Peyer's patch (tissue), 4 donors: Measurements from ENCODE around the gene EHBP1L1. TPM values are rescaled to one million over a fixed set of nuclear protein-coding genes. Genes with fewer than 3 reads are reported as not detected.
A peak's percentile ranks its signal among the peaks of the same experiment; 100 is the strongest.

Experiments used
- DNase-seq, 3 donors: peaks; one replicate each; pipeline ENCODE4 v3.0.0-alpha.2; 2017 to 2019
- H3K27ac ChIP-seq, 4 donors: fragments of 200-600 bp; sonication (generic); one replicate each; pipeline ENCODE4 v1.5.1; 2016 to 2019
- H3K27me3 ChIP-seq, 2 donors: fragments of 200-600 bp; sonication (generic); one replicate each; pipeline ENCODE4 v1.5.1; 2019
- H3K36me3 ChIP-seq, 3 donors: fragments of 200-600 bp; sonication (generic); one replicate each; pipeline ENCODE4 v1.5.1; 2016 to 2019
- H3K4me1 ChIP-seq, 4 donors: fragments of 200-600 bp; sonication (generic); one replicate each; pipeline ENCODE4 v1.5.1; 2016 to 2019
- H3K4me3 ChIP-seq, 4 donors: fragments of 200-600 bp; sonication (generic); 1 replicate in 3 of 4; 2 replicates in 1 of 4; pipeline ENCODE4 v1.5.1; 2016 to 2019; ENCODE audit warnings: mild to moderate bottlenecking in 1 of 4
- H3K9me3 ChIP-seq, 4 donors: fragments of 200-600 bp; sonication (generic); one replicate each; pipeline ENCODE4 v1.5.1; 2016 to 2019; ENCODE audit warnings: mild to moderate bottlenecking in 1 of 4
- POLR2A ChIP-seq, 2 donors: fragments of 450-650 bp; IDR thresholded peaks; one replicate each; pipeline ENCODE4 v1.5.1; 2017; ENCODE audit warnings: antibody characterized with exemption in 2 of 2, mild to moderate bottlenecking in 2 of 2, moderate library complexity in 2 of 2
- total RNA-seq, 4 donors: library from RNA; depleted of rRNA; stranded (reverse); fragments of >200 nt; gene quantifications; one replicate each; pipeline ENCODE4 v1.1.0, GENCODE V29; 2016
- TF ChIP-seq, protein P1 (sequence below), 6 experiments: fragments of 450-650 bp in 4 of 6; fragments of 200-600 bp in 2 of 6; sonication (generic) in 1 of 6; IDR thresholded peaks; one replicate each; pipeline ENCODE4 v1.5.1; 2017 to 2019; ENCODE audit warnings: antibody characterized with exemption in 6 of 6, mild to moderate bottlenecking in 3 of 6, moderate library complexity in 1 of 6

Gene EHBP1L1
- total RNA-seq, 4 donors from 2014 or later: 65.2 to 163 (median 121) TPM

DNA sequence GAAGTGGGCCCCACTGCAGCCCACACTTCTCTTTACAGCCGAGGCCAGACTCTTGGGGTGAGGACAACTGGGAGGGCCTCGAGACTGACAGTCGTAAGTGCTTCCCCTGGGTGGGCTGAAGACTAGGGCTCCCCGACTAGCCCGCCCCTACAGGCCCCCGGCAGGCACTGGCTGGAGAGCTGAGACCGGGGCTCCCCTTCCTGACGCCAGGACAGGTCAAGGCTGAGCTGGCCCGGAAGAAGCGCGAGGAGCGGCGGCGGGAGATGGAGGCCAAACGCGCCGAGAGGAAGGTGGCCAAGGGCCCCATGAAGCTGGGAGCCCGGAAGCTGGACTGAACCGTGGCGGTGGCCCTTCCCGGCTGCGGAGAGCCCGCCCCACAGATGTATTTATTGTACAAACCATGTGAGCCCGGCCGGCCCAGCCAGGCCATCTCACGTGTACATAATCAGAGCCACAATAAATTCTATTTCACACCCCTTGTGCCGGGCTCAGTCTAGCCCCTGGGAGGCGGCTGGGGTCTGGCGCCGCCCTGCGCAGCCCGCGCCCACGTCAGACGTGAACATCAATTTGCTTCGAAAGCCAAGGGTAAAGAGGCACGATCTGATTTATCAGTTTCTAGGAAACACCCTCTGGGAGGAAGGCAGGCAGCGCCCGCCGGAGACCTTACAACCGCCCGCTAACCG, 37.5 kb upstream of the EHBP1L1 start:
- Histone ChIP-seq H3K36me3 (peaks cover 0 to 52% (median 0%) of the 10 kb centered on the region in 3 donors), H3K27ac (no peak overlapping the region), H3K4me1 (peaks cover 5 to 25% (median 13%) of the 10 kb centered on the region in 4 donors), H3K4me3 (no peak overlapping the region), H3K9me3 (no peaks in the 10 kb centered on the region), H3K27me3 (no peaks in the 10 kb centered on the region)
- no peak for DNase-seq
- no peak for TF ChIP-seq POLR2A (IDR thresholded peaks at IDR 0.05)
- TF ChIP-seq, protein P1, sequence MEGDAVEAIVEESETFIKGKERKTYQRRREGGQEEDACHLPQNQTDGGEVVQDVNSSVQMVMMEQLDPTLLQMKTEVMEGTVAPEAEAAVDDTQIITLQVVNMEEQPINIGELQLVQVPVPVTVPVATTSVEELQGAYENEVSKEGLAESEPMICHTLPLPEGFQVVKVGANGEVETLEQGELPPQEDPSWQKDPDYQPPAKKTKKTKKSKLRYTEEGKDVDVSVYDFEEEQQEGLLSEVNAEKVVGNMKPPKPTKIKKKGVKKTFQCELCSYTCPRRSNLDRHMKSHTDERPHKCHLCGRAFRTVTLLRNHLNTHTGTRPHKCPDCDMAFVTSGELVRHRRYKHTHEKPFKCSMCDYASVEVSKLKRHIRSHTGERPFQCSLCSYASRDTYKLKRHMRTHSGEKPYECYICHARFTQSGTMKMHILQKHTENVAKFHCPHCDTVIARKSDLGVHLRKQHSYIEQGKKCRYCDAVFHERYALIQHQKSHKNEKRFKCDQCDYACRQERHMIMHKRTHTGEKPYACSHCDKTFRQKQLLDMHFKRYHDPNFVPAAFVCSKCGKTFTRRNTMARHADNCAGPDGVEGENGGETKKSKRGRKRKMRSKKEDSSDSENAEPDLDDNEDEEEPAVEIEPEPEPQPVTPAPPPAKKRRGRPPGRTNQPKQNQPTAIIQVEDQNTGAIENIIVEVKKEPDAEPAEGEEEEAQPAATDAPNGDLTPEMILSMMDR (IDR thresholded peaks at IDR 0.05): no peak

DNA sequence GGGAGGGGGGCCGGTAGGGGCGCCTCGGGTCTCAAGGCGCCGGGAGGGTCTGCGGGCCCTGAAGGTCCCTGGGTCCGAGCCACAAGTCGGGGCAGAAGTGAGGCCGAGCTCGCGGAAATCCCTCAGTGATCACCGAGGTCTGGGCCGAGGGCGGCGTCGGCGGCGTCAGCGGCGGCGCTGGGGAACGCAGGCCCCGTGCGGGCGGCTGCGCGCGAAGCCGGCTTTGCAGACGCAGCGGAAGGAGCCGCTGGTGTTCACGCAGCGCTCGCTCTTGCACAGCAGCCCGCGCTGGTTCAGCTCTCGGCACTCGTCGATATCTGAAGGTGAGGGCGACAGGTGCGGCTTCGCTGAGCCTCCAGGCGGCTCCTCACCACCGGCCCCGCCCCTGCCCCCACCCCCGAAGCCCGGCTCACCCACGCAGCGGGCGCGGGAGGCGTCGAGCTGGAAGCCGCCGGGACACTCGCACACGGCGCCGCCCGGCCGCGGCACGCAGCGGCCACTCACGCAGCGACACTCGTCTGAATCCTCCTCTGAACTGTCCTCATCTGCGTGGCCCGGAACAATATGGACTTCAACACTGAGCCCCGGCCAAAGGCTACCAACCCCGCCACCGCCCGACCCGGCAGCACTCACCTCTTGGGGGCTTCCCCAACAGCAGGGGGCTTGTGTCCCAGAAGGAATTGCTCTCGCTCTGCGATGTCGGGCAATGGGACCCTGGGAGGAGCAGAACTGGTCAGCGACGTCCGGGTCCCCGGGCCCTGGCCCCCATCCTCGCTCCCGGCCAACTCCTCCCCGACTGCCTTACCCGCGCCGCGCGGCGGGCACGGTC, 36.7 kb upstream of the EHBP1L1 start:
- H3K36me3 ChIP-seq: peaks cover 0 to 55% (median 0%) of the 10 kb centered on the region in 3 donors

DNA sequence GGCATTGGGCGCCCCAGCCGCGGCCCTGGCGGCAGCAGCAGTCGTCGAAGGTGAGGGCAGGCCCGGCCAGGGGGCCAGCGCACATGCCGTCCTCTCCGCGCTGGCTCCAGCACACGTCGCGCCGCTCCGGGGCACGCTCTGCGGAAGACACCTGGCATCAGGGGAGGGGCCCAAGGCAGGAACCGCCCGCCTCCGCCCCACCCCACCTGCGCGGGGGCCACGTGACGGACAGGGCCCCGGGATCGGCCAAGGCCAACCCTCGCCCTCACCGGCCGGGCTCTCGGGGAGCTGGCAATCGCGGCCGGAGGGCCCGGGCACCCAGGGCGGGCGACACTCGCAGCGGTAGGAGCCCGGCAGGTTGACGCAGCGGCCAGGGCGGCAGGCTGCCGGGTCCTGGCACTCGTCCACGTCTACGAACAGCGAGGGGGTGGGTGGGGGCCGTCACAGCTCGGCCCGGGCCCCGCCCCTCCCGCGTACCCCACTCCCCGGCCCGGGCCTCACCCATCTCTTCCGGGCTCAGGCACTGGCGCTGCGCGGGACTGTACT, 36.0 kb upstream of the EHBP1L1 start:
- peaks cover 5 to 25% (median 13%) of the 10 kb centered on the region in 4 donors for H3K4me1 ChIP-seq
- peaks cover 0 to 53% (median 0%) of the 10 kb centered on the region in 3 donors for H3K36me3 ChIP-seq

More for the DNA sequence above, 36.7 kb upstream of the EHBP1L1 start:
- Histone ChIP-seq H3K27me3 (no peaks in the 10 kb centered on the region), H3K9me3 (no peaks in the 10 kb centered on the region), H3K4me3 (peak overlapping the region; percentile 44 to 69 (median 61)), H3K27ac (peak overlapping the region; percentile 86 to 96 (median 93)), H3K4me1 (peaks cover 5 to 25% (median 13%) of the 10 kb centered on the region in 4 donors)
- no peak for DNase-seq
- TF ChIP-seq, protein P1 (IDR thresholded peaks at IDR 0.05): no peak
- TF ChIP-seq POLR2A (IDR thresholded peaks at IDR 0.05): no peak

DNA sequence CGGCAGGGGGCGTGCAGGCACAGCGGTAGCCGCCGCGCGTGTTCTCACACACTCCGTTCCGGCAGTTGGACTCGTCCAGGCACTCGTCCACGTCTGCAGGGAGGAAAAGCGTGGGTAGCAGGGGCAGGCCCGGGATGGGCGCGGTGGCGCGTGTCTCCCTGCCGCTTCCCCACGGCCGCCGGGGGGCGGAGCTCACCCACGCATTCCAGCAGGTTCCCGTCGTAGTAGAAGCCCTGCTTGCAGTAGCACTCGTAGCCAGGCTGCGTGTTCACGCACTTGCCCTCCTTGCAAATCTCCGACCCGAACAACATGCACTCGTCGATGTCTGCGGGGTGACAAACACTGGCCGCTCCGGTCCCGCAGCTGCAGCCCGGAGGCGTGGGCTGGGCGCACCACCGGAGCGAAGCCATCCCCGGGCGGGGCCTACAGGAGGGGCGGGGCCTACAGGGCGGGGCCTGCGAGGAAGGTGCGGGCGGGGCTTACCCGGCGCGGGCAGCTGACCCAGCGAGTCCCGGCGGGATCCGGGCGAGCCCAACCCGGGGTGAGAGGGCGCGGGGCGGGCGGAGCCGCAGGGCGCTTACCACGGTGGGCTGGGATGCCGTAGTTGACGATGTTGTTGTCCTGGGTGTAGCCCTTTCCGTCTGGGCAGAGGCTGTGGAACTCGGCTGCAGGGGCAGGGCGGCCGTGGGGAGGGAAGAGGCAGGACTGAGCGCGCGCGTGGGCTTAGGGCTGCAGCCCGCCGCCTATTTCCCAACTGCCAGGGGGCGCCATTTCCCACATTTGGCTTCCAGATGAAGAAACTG, 35.4 kb upstream of the EHBP1L1 start:
- H3K9me3 ChIP-seq: no peaks in the 10 kb centered on the region
- peak overlapping the region; percentile 44 to 69 (median 61) for H3K4me3 ChIP-seq
- H3K4me1 ChIP-seq: peaks cover 5 to 25% (median 13%) of the 10 kb centered on the region in 4 donors
- no peaks in the 10 kb centered on the region for H3K27me3 ChIP-seq
- DNase-seq: peak; percentile 91 to 97 (median 96)
- peak overlapping the region; percentile 86 to 96 (median 93) for H3K27ac ChIP-seq
- H3K36me3 ChIP-seq: peaks cover 0 to 46% (median 0%) of the 10 kb centered on the region in 3 donors
- TF ChIP-seq, protein P1 (IDR thresholded peaks at IDR 0.05): peak; percentile 85 to 96 (median 92)
- peak in 1 of 2 donors; percentile 21 for TF ChIP-seq POLR2A (IDR thresholded peaks at IDR 0.05)

More for the DNA sequence above, 36.0 kb upstream of the EHBP1L1 start:
- TF ChIP-seq POLR2A (IDR thresholded peaks at IDR 0.05): peak; percentile 46 to 62
- TF ChIP-seq, protein P1 (IDR thresholded peaks at IDR 0.05): no peak
- Histone ChIP-seq H3K9me3 (no peaks in the 10 kb centered on the region), H3K4me3 (peak overlapping the region; percentile 44 to 69 (median 61)), H3K27ac (peak overlapping the region; percentile 86 to 96 (median 93)), H3K27me3 (no peaks in the 10 kb centered on the region)
- peak; percentile 73 to 91 (median 89) for DNase-seq
